Esophagus mucosa (tissue), 1 donor: Measurements from ENCODE around the gene HSPB1. TPM values are rescaled to one million over a fixed set of nuclear protein-coding genes. Genes with fewer than 3 reads are reported as not detected.
"Not testable (repeated sequence)": the region's sequence is repeated elsewhere in the genome, so short reads cannot be mapped to it uniquely, and the experiment has no call there.

Experiments
- ATAC-seq: fragments of 200-7000 bp; cut with Tn5 transposase; one replicate; pipeline ENCODE4 v1.9.1; 2020
- total RNA-seq: library from RNA; stranded (reverse); gene quantifications from one replicate; pipeline ENCODE4 v1.2.4, GENCODE V29; 2023
- donor health status: DM: yes; HTN: yes; CAD: no.

The HSPB1 gene
- total RNA-seq, 1 donor from 2014 or later = 4,957 TPM

GRCh38 chr7:76309341-76310101 lies 7.0 kb downstream of the HSPB1 start:
- ATAC-seq = not testable (repeated sequence)

GRCh38 chr7:76310102-76310957 lies 7.9 kb downstream of the HSPB1 start:
- ATAC-seq = peak; percentile 68

GRCh38 chr7:76311838-76312237 lies 9.4 kb downstream of the HSPB1 start:
- not testable (repeated sequence) for ATAC-seq

GRCh38 chr7:76314042-76314721 lies 11.7 kb downstream of the HSPB1 start:
- peak; percentile 78 for ATAC-seq

DNA sequence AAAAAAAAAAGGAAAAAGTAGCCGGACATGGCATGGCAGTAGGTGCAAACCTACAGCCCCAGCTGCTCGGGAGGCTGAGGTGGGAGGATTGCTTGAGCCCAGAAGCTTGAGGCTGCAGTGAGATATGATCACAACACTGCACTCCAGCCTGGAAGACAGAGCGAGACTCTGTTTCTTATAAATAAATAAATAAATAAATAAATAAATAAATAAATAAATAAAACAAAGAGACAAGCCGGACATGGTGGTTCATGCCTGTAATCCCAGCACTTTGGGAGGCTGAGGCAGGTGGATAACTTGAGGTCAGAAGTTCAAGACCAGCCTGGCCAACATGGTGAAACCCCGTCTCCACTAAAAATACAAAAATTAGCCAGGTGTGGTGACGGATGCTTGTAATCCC lies 12.3 kb downstream of the HSPB1 start:
- ATAC-seq = not testable (repeated sequence)

DNA sequence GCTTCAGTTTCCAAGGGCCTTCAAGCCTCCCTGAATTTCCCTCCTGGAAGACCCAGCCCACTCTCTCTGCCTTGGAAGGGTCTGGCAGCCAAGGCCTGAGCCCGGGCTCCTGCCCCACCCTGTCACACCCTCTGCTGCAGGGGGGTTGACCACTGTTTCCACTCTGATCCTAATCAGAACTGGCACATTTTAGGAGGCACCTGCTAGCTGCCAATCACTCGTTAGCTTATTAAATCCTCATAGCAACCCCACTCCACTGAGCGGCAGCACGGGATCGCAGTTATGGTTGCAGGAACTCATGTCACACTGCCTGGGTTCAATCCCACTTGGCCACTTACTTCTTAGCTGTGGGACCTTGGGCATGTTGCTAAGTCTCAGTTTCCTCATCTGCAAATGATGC lies 12.9 kb downstream of the HSPB1 start:
- no peak for ATAC-seq

DNA sequence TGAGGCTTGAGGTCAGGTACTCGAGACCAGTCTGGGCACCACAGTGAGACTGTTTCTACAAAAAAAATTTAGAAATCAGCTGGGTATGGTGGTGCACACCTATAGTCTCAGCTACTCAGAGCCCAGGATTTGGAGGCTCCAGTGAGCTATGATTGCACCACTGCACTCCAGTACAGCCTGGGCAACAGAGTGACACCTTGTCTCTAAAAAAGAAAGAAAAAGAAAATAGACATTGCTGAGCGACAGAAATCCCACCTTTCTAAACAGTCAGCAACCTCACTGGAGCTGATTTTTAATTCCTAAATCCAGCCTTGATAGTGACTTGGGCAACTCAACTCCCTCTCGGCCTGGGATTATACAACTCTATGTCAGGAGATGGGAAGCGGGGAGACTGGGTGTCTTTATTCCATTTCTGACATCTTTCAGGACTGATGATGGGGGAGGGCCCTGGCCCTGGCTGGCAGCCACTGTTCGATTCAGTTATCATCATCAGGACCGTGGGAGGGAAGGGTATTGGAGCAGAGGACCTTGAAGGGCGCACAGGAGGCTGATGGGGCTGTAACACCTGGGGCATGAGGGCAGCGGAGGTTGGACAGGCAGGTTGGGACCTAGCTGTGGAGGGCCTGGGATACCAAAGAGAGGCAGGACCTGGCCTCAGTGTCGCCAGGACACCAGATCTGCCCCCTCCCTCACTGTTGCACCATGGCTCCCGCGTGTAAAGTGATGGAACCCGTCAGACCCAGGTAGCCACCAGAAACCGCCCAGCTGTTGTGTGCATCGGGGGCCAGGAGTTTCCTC lies 14.7 kb downstream of the HSPB1 start:
- ATAC-seq = no peak

GRCh38 chr7:76317782-76318487 lies 15.5 kb downstream of the HSPB1 start:
- peak; percentile 93 for ATAC-seq

DNA sequence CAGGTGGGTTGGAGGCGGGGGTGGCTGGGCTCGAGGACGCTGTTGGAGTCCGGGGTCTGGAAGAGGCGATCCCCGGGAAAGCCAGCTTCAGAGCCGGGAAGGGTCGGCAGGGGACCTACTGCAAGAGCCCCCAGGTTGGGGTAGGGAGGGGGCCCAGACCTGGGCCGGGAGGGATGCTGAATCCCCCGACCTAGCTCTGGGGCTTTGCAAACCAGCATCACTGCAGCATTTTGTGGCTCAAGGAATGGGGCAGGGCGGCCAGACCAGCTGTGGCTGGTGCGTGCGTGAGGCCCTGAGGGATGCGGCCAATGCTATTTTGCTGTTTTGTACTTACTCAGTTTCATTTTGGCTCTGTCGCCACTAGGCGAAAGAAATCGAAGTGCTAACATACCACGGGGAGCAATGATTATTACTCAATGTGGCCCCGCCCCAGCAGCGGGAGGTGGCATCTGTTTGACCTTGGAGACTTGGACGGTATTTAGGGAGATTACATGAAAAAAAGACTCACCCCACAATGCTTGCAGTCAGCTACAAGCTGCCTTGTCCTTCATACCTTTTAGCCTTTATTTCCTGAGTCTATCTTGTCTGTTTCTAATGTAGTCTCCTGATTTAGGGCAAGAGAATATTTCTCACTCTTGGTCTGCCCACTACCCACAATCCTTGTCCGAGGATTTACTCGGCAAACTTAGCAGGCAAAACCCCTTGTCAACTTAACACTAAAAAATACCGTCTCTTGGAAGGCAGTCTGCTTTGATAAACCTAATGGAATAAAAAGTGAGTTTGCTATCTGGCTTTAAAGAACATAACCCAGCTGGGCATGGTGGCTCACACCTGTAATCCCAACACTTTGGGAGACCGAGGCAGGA lies 16.2 kb downstream of the HSPB1 start:
- peak; percentile 50 for ATAC-seq

DNA sequence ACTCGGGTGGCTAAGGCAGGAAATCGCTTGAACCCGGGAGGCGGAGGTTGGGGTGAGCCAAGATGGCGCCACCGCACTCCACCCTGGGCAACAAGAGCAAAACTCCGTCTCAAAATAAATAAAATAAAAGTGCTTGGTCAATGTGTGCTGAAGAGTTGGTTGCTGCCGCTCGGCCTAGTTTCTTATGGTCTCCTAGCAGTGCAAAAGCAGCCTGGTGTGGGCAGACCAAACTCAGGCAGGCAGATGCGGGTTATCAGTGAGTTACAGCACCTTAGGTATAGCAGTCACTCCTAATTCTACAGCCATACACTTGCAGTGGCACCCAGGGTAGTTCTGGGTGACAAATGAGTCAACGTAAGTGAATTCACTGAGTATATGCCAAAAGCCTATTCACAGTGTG lies 22.6 kb downstream of the HSPB1 start:
- no peak for ATAC-seq

- ATAC-seq = no peak
Measured at GRCh38 chr7:76325811-76326210, 23.3 kb downstream of the HSPB1 start.

DNA sequence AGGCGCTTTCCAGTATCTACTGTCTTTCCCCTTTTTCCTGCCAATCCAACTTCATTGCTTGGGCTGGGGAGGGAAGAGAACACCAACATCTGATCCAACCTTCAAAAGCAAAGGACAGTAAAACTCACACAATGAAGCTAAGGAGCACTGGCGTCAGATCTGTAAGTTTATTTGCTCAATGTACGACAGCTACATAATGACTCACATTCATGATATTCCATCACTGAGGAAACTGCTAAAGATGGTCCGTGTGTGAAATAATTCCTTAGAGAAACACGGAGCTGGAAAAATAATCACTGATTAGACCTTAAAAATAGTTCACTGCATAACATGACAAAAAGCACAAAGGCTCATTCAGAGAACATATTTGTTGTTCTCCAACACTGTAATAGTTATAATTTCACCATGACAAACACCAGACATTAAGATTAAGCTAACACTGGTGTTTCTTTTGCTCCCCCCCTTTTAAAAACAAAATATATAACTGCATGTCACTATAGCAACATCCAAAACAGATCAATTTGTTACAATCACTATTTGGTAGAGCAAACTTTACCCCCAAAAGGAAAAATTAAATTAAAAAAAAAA lies 24.3 kb downstream of the HSPB1 start:
- ATAC-seq = no peak

- peak; percentile 25 for ATAC-seq
Measured at GRCh38 chr7:76327610-76328009, 25.1 kb downstream of the HSPB1 start.

GRCh38 chr7:76328389-76328788 lies 25.9 kb downstream of the HSPB1 start:
- ATAC-seq = no peak

GRCh38 chr7:76329479-76329878 lies 27.0 kb downstream of the HSPB1 start:
- ATAC-seq = no peak

DNA sequence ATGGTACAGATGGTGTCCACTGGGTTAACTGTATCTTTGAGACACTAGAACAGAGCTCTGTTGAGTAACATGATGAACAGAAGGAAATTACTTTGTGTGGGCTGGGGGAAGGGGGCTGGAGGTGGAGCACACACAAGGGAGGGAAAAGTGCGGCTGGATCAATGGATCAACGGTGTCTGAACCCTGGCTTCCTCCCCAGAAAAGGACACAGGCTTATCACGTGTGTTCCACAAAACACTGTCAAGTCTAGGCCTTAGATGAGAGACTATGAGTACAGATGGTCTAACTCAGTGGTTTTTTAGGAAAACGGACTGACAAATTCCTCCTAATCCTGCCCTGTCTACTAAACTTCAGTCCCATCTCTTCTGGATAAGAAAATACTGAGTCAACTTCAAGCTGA lies 27.8 kb downstream of the HSPB1 start:
- ATAC-seq = no peak

- no peak for ATAC-seq
Measured at GRCh38 chr7:76330673-76331072, 28.2 kb downstream of the HSPB1 start.

GRCh38 chr7:76332078-76332477 lies 29.6 kb downstream of the HSPB1 start:
- no peak for ATAC-seq

DNA sequence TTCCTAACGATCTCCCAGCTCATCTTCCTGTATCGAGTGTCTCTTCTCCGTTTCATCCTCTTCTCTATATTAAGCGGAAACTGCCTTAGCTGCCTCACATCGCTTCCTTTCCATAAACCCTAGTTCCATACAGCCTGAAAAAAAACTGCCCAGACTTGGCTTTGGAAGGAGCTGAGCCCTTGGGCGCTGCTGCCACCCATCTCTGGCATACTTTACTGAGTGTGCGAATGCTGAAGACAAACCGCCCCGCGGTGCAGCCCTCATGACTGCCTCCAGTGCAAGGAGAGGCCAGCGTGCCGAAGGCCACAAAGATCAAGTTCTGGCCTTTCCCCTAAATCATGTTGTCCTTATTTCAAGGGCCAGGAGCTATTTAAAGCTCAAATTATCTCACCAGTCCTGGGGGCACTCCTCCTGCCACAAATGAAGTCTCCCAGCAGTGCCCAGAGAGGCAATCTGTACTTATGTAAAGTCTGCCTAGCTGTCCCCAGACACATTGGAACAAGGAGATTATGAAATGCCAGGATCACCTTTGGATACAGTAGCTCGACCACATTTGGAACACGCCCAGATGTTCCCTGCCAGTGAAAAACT lies 31.1 kb downstream of the HSPB1 start:
- ATAC-seq = no peak
